HepG2 (cell line): ENCODE results near the gene TAF6L. TPM values are rescaled to one million over a fixed set of nuclear protein-coding genes. Genes with fewer than 3 reads are reported as not detected.
A peak's percentile ranks its signal among the peaks of the same experiment; 100 is the strongest.

Experiments used
- HHEX ChIP-seq: IDR thresholded peaks from 2 replicates; pipeline ENCODE4 v1.6.1; 2016; ENCODE audit warnings: control low read depth
- KMT2A ChIP-seq: sonication (generic); formaldehyde crosslinking; IDR thresholded peaks from 2 replicates; pipeline ENCODE4 v1.4.0; 2020; ENCODE audit warnings: missing genetic modification reagents
- NCOA1 ChIP-seq: sonication (generic); formaldehyde crosslinking; IDR thresholded peaks from 2 replicates; pipeline ENCODE4 v1.9.0; 2021; ENCODE audit warnings: missing genetic modification reagents
- NRL ChIP-seq: sonication (generic); formaldehyde crosslinking; IDR thresholded peaks from 2 replicates; pipeline ENCODE4 v1.5.0; 2020; ENCODE audit warnings: missing genetic modification reagents, mild to moderate bottlenecking, moderate library complexity, borderline replicate concordance
- RBM39 ChIP-seq: fragments of 200-400 bp; formaldehyde crosslinking; IDR thresholded peaks from one replicate; pipeline ENCODE4 v1.6.1; 2018; ENCODE audit warnings: antibody characterized with exemption, mild to moderate bottlenecking, low read depth, low read length; ENCODE audit not compliant: poor library complexity, severe bottlenecking
- RXRA ChIP-seq: sonication (generic); formaldehyde crosslinking; IDR thresholded peaks from 2 replicates; pipeline ENCODE4 v1.5.1; 2020; ENCODE audit warnings: missing genetic modification reagents
- WIZ ChIP-seq: sonication (generic); formaldehyde crosslinking; IDR thresholded peaks from 2 replicates; pipeline ENCODE4 v1.5.1; 2020; ENCODE audit warnings: mild to moderate bottlenecking, missing genetic modification reagents
- ZEB1 ChIP-seq: IDR thresholded peaks from 2 replicates; pipeline ENCODE4 v1.6.1; 2012; ENCODE audit warnings: mild to moderate bottlenecking, low read depth, inconsistent platforms; ENCODE audit not compliant: insufficient replicate concordance
- ZNF3 ChIP-seq: IDR thresholded peaks from 2 replicates; pipeline ENCODE4 v1.7.0; 2017; ENCODE audit warnings: inconsistent platforms
- ZSCAN25 ChIP-seq: sonication (generic); formaldehyde crosslinking; IDR thresholded peaks from 2 replicates; pipeline ENCODE4 v1.8.0; 2022; ENCODE audit warnings: mild to moderate bottlenecking, missing genetic modification reagents
- polyA plus RNA-seq, 8 experiments: library from polyadenylated mRNA; depleted of rRNA in 3 of 8; stranded (reverse) in 7 of 8; unstranded in 1 of 8; fragments of >200 nt; fragmentation: Illumina TruSeq in 4 of 8; extraction: Trizol in 4 of 8; gene quantifications; 2 replicates each; pipeline versions ENCODE4 v1.2.1 to v1.2.3, GENCODE V29; 2011 to 2016; ENCODE audit warnings: low read depth in 4 of 8, missing spikeins in 1 of 8, mixed read lengths in 1 of 8; ENCODE audit not compliant: insufficient read depth in 1 of 8
- total RNA-seq, 5 experiments: library from RNA; depleted of rRNA; stranded (reverse); fragments of >200 nt; fragmentation: Illumina TruSeq; extraction: Trizol; gene quantifications; 2 replicates each; pipeline ENCODE4 v1.2.3, GENCODE V29; 2016; ENCODE audit warnings: low read depth in 1 of 5
- TF ChIP-seq, protein P1 (sequence below): sonication (generic); formaldehyde crosslinking; IDR thresholded peaks from 2 replicates; pipeline ENCODE4 v1.9.0; 2022; ENCODE audit warnings: low read depth, missing genetic modification reagents
- TF ChIP-seq, protein P2 (sequence below): sonication (generic); formaldehyde crosslinking; IDR thresholded peaks from 2 replicates; pipeline ENCODE4 v1.5.0; 2020; ENCODE audit warnings: mild to moderate bottlenecking, missing genetic modification reagents
- TF ChIP-seq, protein P3 (sequence below): sonication (generic); formaldehyde crosslinking; IDR thresholded peaks from one replicate; pipeline ENCODE4 v1.5.1; 2020; ENCODE audit warnings: mild to moderate bottlenecking, missing genetic modification reagents; ENCODE audit errors: not compliant biosample characterization
- TF ChIP-seq, protein P4 (sequence below): IDR thresholded peaks from 2 replicates; pipeline ENCODE4 v1.6.1; 2016; ENCODE audit warnings: low read depth

TAF6L gene
- total and polyA plus RNA-seq, 2 of the 13 experiments (the other 11 are each of a cell fraction or from before 2014, with no cell fraction given): 12.6 to 19.4 TPM

DNA sequence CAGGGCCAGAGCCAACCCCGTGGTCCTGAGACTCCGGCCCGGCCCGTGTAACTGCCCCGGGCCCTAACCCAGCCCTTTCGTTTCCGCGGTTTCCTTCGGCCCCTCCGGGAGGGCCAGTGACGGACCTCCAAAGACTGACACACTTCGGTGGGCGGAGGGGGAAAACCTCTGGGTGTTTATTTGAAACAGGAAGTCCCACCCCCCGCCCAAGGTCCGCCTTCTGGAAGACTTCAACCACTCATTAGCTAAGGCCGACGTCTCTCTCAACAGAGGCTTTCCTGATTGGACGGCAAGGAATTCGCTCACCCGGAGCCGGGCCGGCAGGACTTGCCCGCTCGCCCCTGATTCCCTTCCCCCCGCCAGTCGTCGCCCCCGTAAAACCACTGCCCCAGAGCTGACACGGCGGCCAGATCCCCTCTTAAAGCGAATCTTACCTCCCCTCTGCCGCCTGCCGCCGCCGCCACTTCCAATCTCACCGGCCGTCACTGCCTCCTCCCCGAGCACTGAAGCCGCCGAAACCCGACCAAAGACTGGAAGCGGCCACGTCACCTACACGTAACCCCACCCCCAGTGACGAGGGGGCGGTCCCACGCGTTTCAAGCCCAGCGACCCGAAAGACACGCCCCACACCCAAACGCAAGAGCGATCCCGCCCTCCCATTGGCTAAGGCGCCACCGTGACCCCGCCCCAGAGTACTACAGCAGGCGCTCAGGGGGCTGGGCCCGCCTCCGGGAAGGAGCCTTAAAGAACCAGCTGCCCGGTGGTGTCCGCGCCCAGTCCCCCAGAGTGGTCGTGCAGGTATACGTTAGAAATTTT, 60.5 kb downstream of the TAF6L start, which contains the start of gene STX5 (continued):
- TF ChIP-seq, protein P1, sequence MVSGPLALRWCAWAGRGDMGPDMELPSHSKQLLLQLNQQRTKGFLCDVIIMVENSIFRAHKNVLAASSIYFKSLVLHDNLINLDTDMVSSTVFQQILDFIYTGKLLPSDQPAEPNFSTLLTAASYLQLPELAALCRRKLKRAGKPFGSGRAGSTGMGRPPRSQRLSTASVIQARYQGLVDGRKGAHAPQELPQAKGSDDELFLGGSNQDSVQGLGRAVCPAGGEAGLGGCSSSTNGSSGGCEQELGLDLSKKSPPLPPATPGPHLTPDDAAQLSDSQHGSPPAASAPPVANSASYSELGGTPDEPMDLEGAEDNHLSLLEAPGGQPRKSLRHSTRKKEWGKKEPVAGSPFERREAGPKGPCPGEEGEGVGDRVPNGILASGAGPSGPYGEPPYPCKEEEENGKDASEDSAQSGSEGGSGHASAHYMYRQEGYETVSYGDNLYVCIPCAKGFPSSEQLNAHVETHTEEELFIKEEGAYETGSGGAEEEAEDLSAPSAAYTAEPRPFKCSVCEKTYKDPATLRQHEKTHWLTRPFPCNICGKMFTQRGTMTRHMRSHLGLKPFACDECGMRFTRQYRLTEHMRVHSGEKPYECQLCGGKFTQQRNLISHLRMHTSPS (CRISPR knock-in tag): no peak
- TF ChIP-seq, protein P2, sequence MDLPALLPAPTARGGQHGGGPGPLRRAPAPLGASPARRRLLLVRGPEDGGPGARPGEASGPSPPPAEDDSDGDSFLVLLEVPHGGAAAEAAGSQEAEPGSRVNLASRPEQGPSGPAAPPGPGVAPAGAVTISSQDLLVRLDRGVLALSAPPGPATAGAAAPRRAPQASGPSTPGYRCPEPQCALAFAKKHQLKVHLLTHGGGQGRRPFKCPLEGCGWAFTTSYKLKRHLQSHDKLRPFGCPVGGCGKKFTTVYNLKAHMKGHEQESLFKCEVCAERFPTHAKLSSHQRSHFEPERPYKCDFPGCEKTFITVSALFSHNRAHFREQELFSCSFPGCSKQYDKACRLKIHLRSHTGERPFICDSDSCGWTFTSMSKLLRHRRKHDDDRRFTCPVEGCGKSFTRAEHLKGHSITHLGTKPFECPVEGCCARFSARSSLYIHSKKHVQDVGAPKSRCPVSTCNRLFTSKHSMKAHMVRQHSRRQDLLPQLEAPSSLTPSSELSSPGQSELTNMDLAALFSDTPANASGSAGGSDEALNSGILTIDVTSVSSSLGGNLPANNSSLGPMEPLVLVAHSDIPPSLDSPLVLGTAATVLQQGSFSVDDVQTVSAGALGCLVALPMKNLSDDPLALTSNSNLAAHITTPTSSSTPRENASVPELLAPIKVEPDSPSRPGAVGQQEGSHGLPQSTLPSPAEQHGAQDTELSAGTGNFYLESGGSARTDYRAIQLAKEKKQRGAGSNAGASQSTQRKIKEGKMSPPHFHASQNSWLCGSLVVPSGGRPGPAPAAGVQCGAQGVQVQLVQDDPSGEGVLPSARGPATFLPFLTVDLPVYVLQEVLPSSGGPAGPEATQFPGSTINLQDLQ (CRISPR knock-in tag): no peak
- 0 out of 2 replicates have a peak, but pooled peaks have one; percentile 81 for TF ChIP-seq NCOA1 (CRISPR knock-in tag)
- no peak for TF ChIP-seq ZEB1
- TF ChIP-seq WIZ (CRISPR knock-in tag): 0 out of 2 replicates have a peak, but pooled peaks have one; percentile 63
- no peak for TF ChIP-seq NRL (CRISPR knock-in tag)
- no peak for TF ChIP-seq RXRA (CRISPR knock-in tag)
- peak; percentile 29; the same call in 1 of the 2 replicates for TF ChIP-seq ZSCAN25 (CRISPR knock-in tag)
- TF ChIP-seq, protein P3, sequence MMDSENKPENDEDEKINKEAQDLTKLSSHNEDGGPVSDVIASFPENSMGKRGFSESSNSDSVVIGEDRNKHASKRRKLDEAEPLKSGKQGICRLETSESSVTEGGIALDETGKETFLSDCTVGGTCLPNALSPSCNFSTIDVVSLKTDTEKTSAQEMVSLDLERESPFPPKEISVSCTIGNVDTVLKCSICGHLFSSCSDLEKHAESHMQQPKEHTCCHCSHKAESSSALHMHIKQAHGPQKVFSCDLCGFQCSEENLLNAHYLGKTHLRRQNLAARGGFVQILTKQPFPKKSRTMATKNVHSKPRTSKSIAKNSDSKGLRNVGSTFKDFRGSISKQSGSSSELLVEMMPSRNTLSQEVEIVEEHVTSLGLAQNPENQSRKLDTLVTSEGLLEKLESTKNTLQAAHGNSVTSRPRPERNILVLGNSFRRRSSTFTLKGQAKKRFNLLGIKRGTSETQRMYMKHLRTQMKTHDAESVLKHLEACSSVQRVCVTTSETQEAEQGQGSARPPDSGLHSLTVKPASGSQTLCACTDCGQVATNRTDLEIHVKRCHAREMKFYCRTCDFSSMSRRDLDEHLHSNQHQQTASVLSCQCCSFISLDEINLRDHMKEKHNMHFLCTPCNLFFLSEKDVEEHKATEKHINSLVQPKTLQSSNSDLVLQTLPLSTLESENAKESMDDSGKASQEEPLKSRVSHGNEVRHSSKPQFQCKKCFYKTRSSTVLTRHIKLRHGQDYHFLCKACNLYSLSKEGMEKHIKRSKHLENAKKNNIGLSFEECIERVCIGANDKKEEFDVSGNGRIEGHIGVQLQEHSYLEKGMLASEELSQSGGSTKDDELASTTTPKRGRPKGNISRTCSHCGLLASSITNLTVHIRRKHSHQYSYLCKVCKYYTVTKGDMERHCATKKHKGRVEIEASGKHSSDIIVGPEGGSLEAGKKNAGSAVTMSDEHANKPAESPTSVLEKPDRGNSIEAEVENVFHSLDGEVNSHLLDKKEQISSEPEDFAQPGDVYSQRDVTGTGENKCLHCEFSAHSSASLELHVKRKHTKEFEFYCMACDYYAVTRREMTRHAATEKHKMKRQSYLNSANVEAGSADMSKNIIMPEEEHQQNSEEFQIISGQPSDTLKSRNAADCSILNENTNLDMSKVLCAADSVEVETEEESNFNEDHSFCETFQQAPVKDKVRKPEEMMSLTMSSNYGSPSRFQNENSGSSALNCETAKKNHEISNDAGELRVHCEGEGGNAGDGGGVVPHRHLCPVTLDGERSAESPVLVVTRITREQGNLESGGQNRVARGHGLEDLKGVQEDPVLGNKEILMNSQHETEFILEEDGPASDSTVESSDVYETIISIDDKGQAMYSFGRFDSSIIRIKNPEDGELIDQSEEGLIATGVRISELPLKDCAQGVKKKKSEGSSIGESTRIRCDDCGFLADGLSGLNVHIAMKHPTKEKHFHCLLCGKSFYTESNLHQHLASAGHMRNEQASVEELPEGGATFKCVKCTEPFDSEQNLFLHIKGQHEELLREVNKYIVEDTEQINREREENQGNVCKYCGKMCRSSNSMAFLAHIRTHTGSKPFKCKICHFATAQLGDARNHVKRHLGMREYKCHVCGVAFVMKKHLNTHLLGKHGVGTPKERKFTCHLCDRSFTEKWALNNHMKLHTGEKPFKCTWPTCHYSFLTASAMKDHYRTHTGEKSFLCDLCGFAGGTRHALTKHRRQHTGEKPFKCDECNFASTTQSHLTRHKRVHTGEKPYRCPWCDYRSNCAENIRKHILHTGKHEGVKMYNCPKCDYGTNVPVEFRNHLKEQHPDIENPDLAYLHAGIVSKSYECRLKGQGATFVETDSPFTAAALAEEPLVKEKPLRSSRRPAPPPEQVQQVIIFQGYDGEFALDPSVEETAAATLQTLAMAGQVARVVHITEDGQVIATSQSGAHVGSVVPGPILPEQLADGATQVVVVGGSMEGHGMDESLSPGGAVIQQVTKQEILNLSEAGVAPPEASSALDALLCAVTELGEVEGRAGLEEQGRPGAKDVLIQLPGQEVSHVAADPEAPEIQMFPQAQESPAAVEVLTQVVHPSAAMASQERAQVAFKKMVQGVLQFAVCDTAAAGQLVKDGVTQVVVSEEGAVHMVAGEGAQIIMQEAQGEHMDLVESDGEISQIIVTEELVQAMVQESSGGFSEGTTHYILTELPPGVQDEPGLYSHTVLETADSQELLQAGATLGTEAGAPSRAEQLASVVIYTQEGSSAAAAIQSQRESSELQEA (CRISPR knock-in tag): no peak
- TF ChIP-seq KMT2A: 0 out of 2 replicates have a peak, but pooled peaks have one; percentile 67
- TF ChIP-seq, protein P4, sequence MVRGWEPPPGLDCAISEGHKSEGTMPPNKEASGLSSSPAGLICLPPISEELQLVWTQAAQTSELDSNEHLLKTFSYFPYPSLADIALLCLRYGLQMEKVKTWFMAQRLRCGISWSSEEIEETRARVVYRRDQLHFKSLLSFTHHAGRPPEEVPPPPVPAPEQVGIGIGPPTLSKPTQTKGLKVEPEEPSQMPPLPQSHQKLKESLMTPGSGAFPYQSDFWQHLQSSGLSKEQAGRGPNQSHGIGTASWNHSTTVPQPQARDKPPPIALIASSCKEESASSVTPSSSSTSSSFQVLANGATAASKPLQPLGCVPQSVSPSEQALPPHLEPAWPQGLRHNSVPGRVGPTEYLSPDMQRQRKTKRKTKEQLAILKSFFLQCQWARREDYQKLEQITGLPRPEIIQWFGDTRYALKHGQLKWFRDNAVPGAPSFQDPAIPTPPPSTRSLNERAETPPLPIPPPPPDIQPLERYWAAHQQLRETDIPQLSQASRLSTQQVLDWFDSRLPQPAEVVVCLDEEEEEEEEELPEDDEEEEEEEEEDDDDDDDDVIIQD (CRISPR knock-in tag): no peak
- peak; percentile 94 for TF ChIP-seq RBM39
- no peak for TF ChIP-seq HHEX (CRISPR knock-in tag)
- no peak for TF ChIP-seq ZNF3 (CRISPR knock-in tag)
